ENCODE measurements around the gene MTFR1L. TPM values are rescaled to one million over a fixed set of nuclear protein-coding genes. Genes with fewer than 3 reads are reported as not detected.

The MTFR1L gene
- total RNA-seq, 1 donor from 2014 or later, result 55.7 TPM

- H3K27ac ChIP-seq, result no peak overlapping the region
- intact Hi-C loops (cut with DNase I), result no loop called here
- H3K36me3 ChIP-seq, result no peaks in the 10 kb centered on the region
- TF ChIP-seq POLR2AphosphoS5 (IDR thresholded peaks at IDR 0.05; ENCODE audit: insufficient read depth in 1 of 2, low read depth in 1 of 2), result no peak
- no peak for TF ChIP-seq CTCF (IDR thresholded peaks at IDR 0.05)
- no peak for TF ChIP-seq POLR2A (IDR thresholded peaks at IDR 0.05)
- H3K9me3 ChIP-seq, result no peaks in the 10 kb centered on the region
- H3K27me3 ChIP-seq, result no peaks in the 10 kb centered on the region
- peaks cover 40% of the 10 kb centered on the region for H3K4me1 ChIP-seq
- H3K4me3 ChIP-seq, result no peak overlapping the region
- no peak for DNase-seq (ENCODE audit: extremely low spot score in 2 of 2)
Observed at GRCh38 chr1:25877155-25877554, 57.4 kb downstream of the MTFR1L start.

- TF ChIP-seq POLR2AphosphoS5 (IDR thresholded peaks at IDR 0.05; ENCODE audit: insufficient read depth in 1 of 2, low read depth in 1 of 2), result peak in 1 of 2 donors; percentile 46
- no peak for TF ChIP-seq CTCF (IDR thresholded peaks at IDR 0.05)
- TF ChIP-seq POLR2A (IDR thresholded peaks at IDR 0.05), result no peak
- no peaks in the 10 kb centered on the region for H3K9me3 ChIP-seq
- H3K36me3 ChIP-seq, result no peaks in the 10 kb centered on the region
- no peaks in the 10 kb centered on the region for H3K27me3 ChIP-seq
- no peak for DNase-seq (ENCODE audit: extremely low spot score in 2 of 2)
- peaks cover 25% of the 10 kb centered on the region for H3K4me1 ChIP-seq
- H3K4me3 ChIP-seq, result no peak overlapping the region
- intact Hi-C loops (cut with DNase I), result no loop called here
- no peak overlapping the region for H3K27ac ChIP-seq
Observed at GRCh38 chr1:25878690-25879089, 58.9 kb downstream of the MTFR1L start.

- Histone ChIP-seq H3K36me3 (no peaks in the 10 kb centered on the region), H3K4me3 (no peak overlapping the region), H3K27ac (no peak overlapping the region), H3K4me1 (peaks cover 15% of the 10 kb centered on the region), H3K9me3 (no peaks in the 10 kb centered on the region), H3K27me3 (no peaks in the 10 kb centered on the region)
- no peak for TF ChIP-seq POLR2AphosphoS5 (IDR thresholded peaks at IDR 0.05; ENCODE audit: insufficient read depth in 1 of 2, low read depth in 1 of 2)
- no peak for DNase-seq (ENCODE audit: extremely low spot score in 2 of 2)
- intact Hi-C loops (cut with DNase I), result no loop called here
Observed at GRCh38 chr1:25879675-25880074, 59.9 kb downstream of the MTFR1L start.

GRCh38 chr1:25880518-25880917 lies 60.8 kb downstream of the MTFR1L start:
- Histone ChIP-seq H3K4me1 (peaks cover 10% of the 10 kb centered on the region), H3K27ac (no peak overlapping the region), H3K9me3 (no peaks in the 10 kb centered on the region), H3K4me3 (no peak overlapping the region), H3K36me3 (no peaks in the 10 kb centered on the region), H3K27me3 (no peaks in the 10 kb centered on the region)
- TF ChIP-seq CTCF (IDR thresholded peaks at IDR 0.05) (no peak), POLR2AphosphoS5 (IDR thresholded peaks at IDR 0.05; ENCODE audit: insufficient read depth in 1 of 2, low read depth in 1 of 2) (no peak), POLR2A (IDR thresholded peaks at IDR 0.05) (no peak)
- DNase-seq (ENCODE audit: extremely low spot score in 2 of 2), result no peak
- intact Hi-C loops (cut with DNase I), result no loop called here

- TF ChIP-seq POLR2AphosphoS5 (IDR thresholded peaks at IDR 0.05; ENCODE audit: insufficient read depth in 1 of 2, low read depth in 1 of 2), result no peak
- no peak for TF ChIP-seq CTCF (IDR thresholded peaks at IDR 0.05)
- no peak for TF ChIP-seq POLR2A (IDR thresholded peaks at IDR 0.05)
- no peak overlapping the region for H3K4me3 ChIP-seq
- no peak for DNase-seq (ENCODE audit: extremely low spot score in 2 of 2)
- intact Hi-C loops (cut with DNase I), result no loop called here
- H3K9me3 ChIP-seq, result no peaks in the 10 kb centered on the region
- no peaks in the 10 kb centered on the region for H3K36me3 ChIP-seq
- peaks cover 3% of the 10 kb centered on the region for H3K4me1 ChIP-seq
- no peak overlapping the region for H3K27ac ChIP-seq
- no peaks in the 10 kb centered on the region for H3K27me3 ChIP-seq
Observed at GRCh38 chr1:25881266-25881665, 61.5 kb downstream of the MTFR1L start.

Small RNAs within 50 kb of the gene (small RNA-seq; reads per million reads assigned to genes)
- not detected for gene RF00019

Other genes starting within 250 kb of the MTFR1L start
- gene MAN1C1, start 203.2 kb upstream of the MTFR1L start, total RNA-seq, result 31.4 TPM
- gene SELENON, start 19.8 kb upstream of the MTFR1L start, total RNA-seq, result 39.0 TPM
- 1.5 TPM for gene AUNIP, start 39.5 kb downstream of the MTFR1L start, total RNA-seq
- gene PAQR7, start 55.8 kb downstream of the MTFR1L start, total RNA-seq, result 7.1 TPM
- 91.8 TPM for gene STMN1, start 86.5 kb downstream of the MTFR1L start, total RNA-seq
- gene PAFAH2, start 178.1 kb downstream of the MTFR1L start, total RNA-seq, result 7.1 TPM
- gene EXTL1, start 201.8 kb downstream of the MTFR1L start, total RNA-seq, result 0.74 TPM
- not detected for gene SLC30A2, start 226.2 kb downstream of the MTFR1L start, total RNA-seq
- not detected for gene TRIM63, start 247.7 kb downstream of the MTFR1L start, total RNA-seq

All from vagina (tissue), 2 donors.